GM21619 (cell line): Measurements from ENCODE around the gene FBLN5.
A peak's percentile ranks its signal among the peaks of the same experiment; 100 is the strongest.

Source experiments
- ATAC-seq: cut with Tn5 transposase; IDR thresholded peaks from one replicate; pipeline ENCODE4 v1.9.1; 2021; ENCODE audit not compliant: unreplicated experiment

The FBLN5 gene, protein sequence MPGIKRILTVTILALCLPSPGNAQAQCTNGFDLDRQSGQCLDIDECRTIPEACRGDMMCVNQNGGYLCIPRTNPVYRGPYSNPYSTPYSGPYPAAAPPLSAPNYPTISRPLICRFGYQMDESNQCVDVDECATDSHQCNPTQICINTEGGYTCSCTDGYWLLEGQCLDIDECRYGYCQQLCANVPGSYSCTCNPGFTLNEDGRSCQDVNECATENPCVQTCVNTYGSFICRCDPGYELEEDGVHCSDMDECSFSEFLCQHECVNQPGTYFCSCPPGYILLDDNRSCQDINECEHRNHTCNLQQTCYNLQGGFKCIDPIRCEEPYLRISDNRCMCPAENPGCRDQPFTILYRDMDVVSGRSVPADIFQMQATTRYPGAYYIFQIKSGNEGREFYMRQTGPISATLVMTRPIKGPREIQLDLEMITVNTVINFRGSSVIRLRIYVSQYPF

DNA sequence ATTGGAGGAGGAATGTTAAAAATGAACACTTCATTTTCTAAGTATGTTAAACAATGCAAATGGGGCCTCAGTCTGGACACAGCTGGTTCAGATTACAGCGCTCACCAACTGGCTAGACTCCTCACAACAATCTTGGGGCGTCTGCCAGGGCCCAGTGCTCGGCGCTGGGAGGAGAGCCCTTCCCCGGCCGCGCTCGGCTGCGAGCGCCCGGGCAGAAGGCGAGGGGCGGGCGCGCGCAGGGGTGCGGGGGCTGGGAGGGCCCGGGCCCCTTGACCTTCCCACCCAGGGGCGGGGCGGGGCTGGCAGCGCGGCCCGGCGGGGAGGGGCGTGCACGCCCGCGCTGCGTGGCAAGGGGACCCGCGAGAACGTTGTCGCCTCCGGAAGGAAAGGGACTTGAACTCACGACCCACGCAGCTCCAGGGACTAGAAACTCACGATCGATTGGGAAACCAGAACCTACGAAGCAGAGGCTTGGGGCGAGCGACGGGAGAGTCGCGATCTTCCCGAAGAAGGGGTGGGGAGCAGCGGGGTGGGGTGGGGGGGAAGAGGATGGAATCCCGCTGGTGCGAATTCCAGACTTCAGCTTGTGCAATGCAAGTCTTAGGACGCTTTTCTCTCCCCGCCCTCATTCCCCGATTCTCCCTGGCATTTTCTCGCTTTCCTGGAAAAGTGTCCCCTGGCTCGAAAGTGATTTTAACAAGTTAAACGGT, at the start of gene FBLN5:
TSS of gene FBLN5 (minus strand) at position 220 of the 710 bp plus-strand sequence. CDS start 465 bp downstream, outside the sequence.
- ATAC-seq, result no peak

DNA sequence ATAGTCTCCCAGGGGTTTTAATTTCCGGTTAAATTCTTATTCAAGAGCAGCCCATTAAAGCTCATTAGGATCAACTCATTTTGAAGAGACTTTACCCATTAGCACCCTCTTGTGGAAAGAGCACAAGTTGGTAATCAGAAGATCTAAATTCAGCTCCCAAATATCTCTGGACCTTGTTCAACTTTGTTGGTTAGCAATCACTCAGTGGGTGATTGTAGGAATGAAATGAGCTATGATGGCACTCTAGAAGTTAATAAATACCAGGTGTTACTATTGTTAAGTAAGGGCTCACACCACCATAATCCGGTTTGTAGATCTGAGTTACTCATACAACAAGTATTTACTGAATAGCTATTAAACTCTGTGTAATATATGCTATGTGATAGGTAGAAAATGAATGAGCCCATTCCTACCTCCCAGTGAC, 49.5 kb upstream of the FBLN5 start:
- ATAC-seq, result no peak

DNA sequence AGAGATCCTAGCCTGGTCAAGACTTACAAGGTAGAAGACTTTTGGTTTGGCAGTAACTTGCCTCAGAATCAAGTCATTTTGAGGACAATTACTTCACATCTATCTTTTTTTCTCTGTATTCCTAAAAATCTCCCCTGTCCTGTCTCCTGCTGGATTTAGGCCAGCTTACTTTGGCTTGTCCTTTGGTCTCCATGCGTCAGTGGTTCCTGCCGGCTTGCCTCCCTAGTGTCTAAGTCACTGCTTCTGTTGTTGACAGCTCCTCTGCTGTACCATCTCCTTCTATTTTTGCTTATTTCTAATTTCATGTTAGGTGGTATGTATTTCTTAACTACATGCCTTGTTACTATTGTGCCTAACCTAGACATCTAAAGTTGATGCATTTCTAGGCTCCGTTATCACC, 39.7 kb upstream of the FBLN5 start:
- no peak for ATAC-seq

DNA sequence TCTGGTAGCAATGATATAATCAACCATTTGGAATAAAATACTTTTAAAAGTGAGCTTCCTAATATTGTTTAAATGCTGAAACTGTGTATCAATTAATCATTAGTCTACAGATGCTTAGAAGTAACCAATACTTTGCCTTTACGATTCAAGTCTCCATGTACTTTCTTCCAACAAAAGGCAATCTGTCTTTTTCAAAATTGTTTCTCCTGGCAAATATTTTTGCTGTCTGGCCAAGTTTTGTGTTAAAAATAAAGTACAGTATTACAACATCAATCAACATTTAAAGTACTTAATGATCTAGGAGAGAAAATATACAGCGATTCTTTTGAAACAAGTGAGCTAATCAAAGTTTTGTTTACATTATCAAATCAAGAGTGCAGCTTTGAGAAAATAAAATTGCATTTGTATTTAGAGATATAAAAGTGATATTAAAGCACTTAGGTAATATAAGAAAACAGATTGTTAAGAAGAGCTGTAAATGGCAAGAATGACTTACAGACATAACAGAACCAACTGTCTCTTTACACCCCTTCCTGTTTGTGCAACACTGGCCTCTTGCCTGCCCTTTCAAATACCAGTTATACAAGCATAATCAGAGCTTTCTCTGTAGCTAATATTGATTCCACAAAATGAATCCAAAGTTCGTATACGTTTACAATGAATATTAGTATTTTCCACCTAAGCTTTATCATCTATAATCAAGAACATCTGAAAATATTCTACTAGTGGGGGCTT, 38.2 kb upstream of the FBLN5 start:
- no peak for ATAC-seq

DNA sequence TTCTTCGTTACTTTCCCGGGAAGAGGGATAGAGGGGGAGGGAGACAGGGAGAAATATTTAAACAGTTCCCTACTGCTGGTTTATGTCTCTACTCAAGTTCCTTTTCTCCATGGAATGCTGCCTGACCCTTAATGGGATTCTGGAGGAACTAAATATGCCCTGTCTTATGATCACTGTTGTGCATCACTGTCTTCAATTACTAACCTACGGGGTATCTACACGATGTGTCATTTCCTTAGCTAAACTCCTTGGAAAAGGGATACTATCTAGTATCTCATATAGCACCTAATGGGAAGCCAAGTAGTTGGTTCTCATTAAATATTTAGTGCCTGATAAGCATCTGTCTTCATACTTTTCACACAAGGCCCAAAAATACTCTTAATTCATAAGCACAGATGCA, 37.5 kb upstream of the FBLN5 start:
- ATAC-seq, result no peak

DNA sequence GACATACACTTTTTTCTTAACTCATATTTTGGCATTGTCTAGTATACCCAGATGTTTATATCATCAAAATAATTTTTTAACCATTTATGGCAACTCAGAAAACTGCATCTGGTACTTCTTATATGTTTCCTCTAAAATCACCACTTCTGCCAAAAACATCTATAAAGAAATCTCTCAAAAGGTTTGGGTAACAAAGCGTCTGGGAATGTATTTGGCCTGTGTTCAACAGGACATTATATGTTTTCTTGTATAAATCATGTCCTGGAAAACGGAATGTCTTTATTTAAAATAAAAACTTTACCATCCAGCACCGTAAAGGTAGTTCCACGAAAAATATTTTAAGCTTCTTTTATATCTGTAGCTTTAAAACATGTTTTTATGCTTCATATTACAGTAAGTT, 36.1 kb upstream of the FBLN5 start:
- no peak for ATAC-seq

DNA sequence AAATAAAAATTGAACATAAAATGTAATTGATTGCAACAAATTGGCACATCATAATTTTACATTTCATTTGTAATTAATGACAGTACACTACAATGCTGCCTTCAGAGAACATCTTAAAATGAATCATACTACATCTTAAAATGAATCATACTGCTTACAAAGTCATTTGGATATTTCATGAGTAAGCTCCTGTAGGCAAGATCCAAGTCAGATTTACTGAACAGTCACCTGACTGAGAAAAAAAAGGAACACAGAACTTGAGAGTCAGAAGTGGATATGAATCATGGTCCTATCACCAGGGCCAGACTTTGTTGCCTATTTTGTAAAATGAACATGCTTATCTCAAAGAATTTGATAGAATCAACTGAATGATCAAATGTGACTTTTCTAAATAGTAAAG, 32.7 kb upstream of the FBLN5 start:
- peak; percentile 77 for ATAC-seq

DNA sequence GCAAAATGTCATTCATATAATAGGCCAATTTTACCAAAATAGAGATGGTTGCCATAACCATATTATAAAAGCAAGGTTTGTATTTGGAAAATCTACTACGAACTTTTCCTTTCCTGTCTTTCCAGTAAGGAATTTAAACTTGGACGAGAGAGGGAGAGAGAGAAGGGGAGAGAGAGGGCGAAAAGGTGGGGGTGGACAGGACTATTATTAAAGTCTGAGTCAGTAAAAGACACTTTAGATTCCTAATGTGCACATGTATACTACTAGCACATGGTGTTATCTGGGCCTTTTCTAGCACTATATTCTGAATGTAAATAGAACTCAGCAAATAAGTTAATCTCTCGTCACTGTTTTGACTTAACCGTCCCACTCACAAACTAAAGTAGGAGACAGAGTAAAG, 30.4 kb upstream of the FBLN5 start:
- ATAC-seq, result no peak

DNA sequence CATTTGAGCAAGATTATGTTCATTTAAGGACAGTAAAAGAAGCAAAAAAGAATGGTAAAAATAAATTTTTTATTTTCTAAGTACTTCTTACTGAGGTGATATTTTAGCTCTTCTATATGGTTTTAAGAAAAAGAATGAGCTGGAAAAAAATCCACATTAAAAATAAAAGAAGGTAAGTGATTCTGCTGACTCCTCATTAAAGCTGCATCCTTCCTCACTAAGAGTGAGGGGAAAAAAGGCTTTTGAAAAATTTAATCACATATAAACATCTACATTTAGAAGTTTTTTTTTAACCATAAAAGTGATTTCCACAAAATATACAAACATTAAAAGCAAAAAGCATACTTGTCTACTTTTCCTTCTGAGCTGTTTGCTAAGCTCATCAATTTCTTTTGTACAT, 28.3 kb upstream of the FBLN5 start:
- ATAC-seq, result no peak

DNA sequence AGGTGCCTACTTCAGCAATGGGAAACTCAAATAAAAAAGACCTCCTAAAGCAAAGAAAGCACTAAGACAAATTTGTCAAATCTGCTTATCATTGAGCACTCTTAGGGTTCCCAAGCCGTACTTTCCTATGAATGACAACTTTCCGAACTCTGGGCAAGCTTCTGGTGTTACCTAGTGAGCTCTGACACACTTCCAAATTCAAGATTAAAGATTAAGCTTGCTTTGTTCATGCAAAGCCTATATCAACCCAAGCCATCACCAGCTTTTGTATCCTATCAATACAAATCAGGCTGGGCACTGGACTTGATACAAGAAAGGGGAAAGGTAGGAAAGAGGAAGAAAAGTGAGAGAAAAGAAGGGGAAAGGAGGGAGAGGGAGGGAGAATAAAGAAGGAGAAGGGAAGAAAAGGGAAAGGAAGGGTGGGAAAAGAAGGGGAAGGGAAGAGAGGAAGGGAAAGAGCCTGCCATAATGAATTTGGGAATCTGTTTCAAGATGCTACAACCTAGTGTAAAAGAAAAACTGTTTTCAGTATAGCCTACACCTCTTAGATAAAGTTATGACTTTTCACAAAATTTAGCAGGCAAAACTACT, 23.8 kb upstream of the FBLN5 start:
- no peak for ATAC-seq

DNA sequence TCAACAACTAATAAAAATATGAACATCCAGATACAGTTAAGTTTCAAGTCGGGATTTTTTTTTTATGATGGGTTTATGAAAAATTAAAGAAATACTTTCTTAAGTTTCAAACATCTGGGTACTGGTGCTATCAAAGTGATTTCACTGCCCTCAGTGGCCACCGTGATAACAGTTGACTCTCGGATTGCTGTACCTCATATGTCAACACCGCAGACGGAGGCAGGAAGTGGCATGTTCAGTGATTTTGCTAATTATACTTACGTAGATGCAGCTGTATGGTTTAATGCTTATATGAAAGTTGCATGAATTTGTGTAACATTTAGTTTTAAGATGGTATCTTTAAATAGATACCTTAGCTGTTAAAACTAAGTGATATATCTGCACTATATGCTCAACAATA, 20.8 kb upstream of the FBLN5 start:
- ATAC-seq, result no peak

DNA sequence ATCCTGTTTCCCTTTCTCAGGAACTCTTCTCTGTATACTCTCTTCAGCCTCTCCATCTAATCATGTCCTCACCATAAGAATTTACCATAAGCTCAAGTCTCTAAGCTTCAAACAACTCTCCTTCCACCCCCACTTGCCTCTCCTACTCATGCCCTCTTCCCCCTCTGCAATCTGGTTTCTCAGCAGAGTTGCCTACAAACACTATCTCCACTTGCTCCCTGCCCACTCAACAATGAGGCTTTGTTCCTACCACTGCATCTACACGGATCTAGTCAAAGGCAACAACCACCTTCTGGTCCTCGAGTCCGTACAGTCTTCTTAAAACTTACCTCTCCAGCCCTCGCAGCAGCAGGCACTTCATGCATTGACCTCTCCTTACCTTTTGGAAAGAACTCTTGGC, 17.2 kb upstream of the FBLN5 start:
- no peak for ATAC-seq

DNA sequence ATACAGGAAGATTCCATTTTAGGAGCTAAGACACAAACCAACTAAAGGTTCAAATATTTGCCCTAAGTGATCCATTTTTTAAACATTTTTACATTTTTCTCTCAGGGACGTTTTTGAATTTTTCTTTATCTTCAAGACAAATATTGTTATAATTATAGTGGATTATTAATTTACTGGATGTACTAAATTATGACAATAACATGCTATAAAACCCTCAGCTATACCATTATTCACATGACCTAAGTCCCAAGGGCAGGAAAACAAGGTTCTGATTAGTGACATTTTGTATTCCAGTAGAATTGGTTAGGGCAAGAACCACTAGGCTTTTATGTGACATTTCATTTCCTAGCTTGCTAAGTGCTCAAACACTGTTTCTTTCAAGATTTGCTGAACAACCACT, 16.5 kb upstream of the FBLN5 start:
- ATAC-seq, result no peak

DNA sequence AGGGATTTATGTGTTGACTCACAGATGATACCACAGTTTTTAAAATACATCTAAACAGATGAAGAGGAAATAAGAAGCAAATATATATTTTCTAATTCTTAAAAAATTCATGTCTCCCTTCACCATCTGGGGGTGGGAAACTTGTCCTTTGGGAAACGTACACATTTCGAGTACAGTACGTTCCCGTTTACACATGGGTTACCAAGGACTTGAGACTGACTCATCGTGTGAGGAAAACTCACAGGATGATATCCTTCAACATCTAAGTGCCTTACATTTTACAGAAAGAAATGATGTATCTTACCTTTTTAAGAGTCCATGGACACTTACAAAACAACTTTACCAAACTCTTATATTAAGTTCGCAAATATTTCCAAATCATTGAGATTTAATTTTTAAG, 16.0 kb upstream of the FBLN5 start:
- ATAC-seq, result no peak

DNA sequence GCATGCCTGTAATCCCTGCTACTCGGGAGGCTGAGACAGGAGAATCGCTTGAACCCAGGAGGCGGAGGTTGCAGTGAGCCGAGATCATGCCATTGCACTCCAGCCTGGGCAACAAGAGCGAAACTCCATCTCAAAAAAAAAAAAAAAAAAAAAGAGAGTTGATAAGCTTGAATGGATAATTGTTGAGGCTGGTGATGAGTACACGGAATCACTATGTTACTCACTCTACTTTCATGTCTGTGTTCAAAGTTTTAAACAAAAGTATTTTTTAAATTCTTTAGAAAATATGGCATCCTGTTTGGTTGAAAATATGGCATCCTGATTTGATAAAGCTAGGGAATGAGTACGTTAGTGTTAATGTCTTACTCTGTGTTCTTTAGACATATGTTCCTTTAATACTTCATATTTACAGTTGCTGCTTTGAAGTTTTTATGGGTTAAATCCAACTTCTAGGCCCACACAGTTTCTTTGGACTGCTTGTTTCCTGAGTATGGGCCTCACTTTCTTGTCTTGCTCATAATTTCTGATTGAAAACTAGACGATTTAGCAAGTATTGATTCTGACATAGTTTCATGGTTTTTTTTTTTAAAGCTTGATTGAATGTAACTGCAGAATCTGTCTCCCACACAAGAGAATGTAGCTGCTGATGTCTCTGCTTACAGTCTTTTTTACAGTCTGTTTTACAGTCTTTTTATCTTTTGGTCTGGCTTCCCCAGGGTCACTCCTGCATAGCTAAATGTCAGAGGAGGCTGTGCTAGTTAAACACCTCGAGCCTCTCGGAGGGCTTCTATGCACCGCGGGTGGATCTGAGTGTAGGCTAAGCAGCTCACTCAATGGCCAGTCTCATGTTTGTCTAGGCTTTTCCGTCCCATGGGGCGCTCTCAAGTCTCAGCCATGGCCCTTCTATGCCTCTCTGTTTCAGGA, 14.1 kb upstream of the FBLN5 start:
- no peak for ATAC-seq

DNA sequence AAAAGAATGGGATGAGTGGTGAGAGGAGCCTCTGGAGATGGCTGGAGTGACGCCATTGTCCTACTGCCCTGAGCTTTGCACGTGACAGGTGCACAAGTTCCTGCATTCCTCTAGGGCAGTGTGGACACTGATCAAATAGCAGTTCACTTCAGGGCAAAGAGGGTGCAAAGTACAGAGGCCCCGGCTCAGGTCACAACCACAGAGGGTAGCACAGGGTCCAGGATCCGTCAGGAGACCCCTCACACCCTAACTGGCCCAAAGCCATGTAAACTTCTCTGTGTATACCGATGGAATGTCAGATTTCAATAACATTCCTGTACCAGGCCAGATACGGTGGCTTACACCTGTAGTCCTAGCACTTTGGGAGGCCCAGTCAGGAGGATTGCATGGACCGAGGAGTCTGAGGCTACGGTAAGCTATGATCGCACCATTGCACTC, 10.4 kb upstream of the FBLN5 start:
- no peak for ATAC-seq

DNA sequence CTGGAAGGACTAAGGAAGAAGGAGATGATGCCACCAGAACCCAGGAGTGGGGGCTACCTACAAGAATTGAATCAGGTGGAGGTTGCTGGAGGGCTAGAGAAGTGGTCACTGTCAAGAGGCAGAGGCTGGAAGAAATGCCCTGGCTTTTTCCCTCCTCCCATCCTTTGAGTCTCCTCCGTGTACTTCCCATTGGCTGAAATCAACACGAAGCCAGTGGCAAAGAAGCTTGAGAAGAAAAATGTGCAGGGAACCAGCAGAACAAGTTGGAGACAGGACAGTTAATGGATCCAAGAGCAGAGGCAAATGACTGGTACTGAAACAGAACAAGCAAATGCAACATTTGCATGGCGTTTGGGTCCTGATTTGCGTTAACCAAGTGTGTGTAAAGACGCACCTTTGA, 9.1 kb upstream of the FBLN5 start:
- no peak for ATAC-seq

DNA sequence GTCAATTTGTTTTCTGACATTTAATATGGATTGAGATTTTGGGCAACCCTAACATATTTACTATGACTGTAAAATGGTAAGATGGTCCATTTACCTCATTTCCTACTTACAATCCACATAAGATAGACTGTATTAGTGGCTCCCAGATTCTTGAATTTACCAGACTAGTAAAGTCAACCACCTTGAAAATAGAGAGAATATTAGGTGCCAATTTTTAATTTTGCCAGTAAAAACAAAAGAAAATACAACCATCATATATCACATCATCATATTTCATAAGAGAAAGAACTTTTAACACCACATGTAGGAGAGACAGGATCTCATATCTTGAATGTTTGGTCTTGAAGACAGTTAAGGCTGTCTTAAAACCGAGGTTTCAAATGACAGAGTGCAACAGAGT, 7.7 kb upstream of the FBLN5 start:
- no peak for ATAC-seq

DNA sequence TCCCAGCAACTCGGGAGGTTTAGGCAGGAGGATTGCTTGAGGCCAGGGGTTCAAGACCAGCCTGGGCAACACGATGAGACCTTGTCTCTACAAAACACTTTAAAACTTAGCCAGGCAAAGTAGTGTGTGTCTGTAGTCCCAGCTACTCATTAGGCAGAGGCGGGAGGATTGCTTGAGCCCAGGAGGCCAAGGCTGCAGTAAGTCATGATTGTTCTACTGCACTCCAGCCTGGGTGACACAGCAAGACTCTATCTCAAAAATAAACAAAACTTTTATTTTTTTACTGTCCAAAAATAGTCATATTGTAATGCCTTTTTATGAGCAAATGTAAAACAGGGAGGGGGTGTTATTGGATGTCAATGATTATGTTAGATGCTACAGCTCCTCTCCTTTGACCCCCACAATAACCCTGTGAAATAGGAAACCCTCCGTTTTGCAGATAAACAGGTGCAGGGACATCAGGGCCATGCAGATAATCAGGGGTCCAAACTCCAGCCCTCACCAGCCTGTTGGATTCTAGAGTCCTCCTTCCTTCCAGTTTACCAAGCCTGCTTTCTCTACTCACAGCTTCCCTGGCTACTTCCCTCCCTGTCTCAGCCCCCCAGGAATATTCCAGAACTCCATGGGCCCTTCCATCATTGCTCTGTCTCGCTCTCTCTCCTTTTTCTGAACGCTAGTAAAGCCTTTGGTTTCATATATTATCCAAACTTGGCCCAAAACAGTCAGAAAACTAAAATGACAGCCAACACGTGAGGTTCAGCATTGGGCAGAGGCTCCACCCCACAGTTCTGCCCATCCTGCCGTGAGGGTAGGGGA, 5.9 kb upstream of the FBLN5 start:
- ATAC-seq, result no peak
